Kidney (tissue), 14 donors: Measurements from ENCODE around the gene ANGPTL8. TPM values are rescaled to one million over a fixed set of nuclear protein-coding genes. Genes with fewer than 3 reads are reported as not detected.

Experiments
- DNase-seq, 5 donors: peaks; one replicate each; pipeline ENCODE4 v3.0.0-alpha.2; 2013 to 2020
- FAIRE-seq: peaks from 2 replicates; lab custom pipeline; 2012; peaks lifted over from hg19 to GRCh38; lab: Jason Lieb, UNC
- H3K27ac ChIP-seq, 2 donors: one replicate each; pipeline ENCODE4 v1.7.0; 2013; ENCODE audit warnings: low read depth in 2 of 2, low read length in 2 of 2, inconsistent platforms in 1 of 2
- H3K27me3 ChIP-seq: one replicate; pipeline ENCODE4 v1.7.1; 2013; ENCODE audit warnings: low read length, inconsistent platforms; ENCODE audit not compliant: control insufficient read depth, insufficient read depth
- H3K36me3 ChIP-seq, 3 donors: one replicate each; pipeline versions ENCODE4 v1.7.0 to v1.7.1; 2013; ENCODE audit warnings: low read length in 3 of 3, control low read depth in 1 of 3, inconsistent platforms in 1 of 3; ENCODE audit not compliant: insufficient read depth in 3 of 3, control insufficient read depth in 2 of 3
- H3K4me1 ChIP-seq, 3 donors: one replicate each; pipeline versions ENCODE4 v1.7.0 to v1.7.1; 2013; ENCODE audit warnings: low read length in 3 of 3, inconsistent platforms in 1 of 3, low read depth in 1 of 3; ENCODE audit not compliant: control insufficient read depth in 2 of 3, insufficient read depth in 2 of 3
- H3K4me3 ChIP-seq, 3 donors: one replicate each; pipeline versions ENCODE4 v1.7.0 to v1.8.1; 2013; ENCODE audit warnings: low read length in 3 of 3, control low read depth in 1 of 3, inconsistent platforms in 1 of 3
- H3K9ac ChIP-seq, 3 donors: one replicate each; pipeline versions ENCODE4 v1.7.0 to v1.7.1; 2013; ENCODE audit warnings: low read length in 3 of 3, control low read depth in 1 of 3, inconsistent platforms in 1 of 3
- H3K9me3 ChIP-seq, 3 donors: one replicate each; pipeline versions ENCODE4 v1.7.0 to v1.7.1; 2013; ENCODE audit warnings: low read length in 3 of 3, control low read depth in 1 of 3, inconsistent platforms in 1 of 3; ENCODE audit not compliant: control insufficient read depth in 2 of 3, insufficient read depth in 1 of 3
- intact Hi-C: fragments of 100-400 bp; cut with DNase I; formaldehyde crosslinking; loops from one replicate; pipeline ENCODE4 v1.11.1; 2022
- polyA plus RNA-seq: library from polyadenylated mRNA; stranded (reverse); fragments of 350-450 nt; fragmentation: Illumina TruSeq; extraction: RNeasy Lipid Tissue Mini Kit (QIAGEN cat#74804); gene quantifications from one replicate; pipeline ENCODE4 v1.2.3, GENCODE V29; 2014; ENCODE audit warnings: low read depth, low replicate concordance; ENCODE audit not compliant: insufficient read depth
- total RNA-seq: library from RNA; stranded (reverse); fragmentation: NEBNext Ultra II Directional; extraction: Animal tissue kit (Norgen Biotek cat#: 25700); gene quantifications from one replicate; pipeline ENCODE4 v1.2.1, GENCODE V29; 2021
- TF ChIP-seq, protein P1 (sequence below): IDR thresholded peaks from 3 replicates; pipeline ENCODE4 v1.5.1; 2012; ENCODE audit warnings: mild to moderate bottlenecking, moderate library complexity, borderline replicate concordance; ENCODE audit not compliant: insufficient read depth; ENCODE audit errors: extremely low read depth
- donor health status: control.
- donor health status: control.
- donor health status: control.
- donor health status: control.
- donor health status: control.
- donor health status: DM: yes; HTN: yes; CAD: no.
- donor health status: Normal renal cell carcinoma (clear cell type).

ANGPTL8 gene
- total and polyA plus RNA-seq, 2 donors from 2014 or later: 1.3 to 1.9 TPM

DNA sequence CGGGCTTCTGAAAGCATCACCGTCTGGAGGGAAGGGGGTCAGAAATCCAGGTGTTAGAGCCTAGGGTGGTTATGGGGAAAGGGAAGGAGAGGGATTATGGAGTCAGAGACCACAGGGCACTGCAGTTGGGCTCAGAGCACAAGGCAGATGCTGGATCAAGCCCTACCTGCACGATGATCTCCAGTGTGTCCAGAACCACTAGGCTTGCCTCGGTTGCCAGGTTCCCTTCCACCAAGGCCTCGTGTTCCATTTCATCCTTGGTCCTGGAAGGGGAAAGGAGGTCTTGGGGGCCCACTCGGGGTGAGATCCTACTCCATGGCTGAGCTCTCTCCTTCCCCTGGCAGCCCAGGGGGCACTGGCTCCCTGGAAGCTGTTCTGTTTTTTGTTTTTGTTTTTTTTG, 25.0 kb upstream of the ANGPTL8 start:
- peaks cover 10 to 24% (median 22%) of the 10 kb centered on the region in 3 donors for H3K36me3 ChIP-seq
- H3K4me1 ChIP-seq: no peaks in the 10 kb centered on the region
- intact Hi-C loops: loop anchor here (10.0 kb wide), 1 partner anchor 180 kb away; no protein-coding TSS in a partner anchor
- H3K9me3 ChIP-seq: no peaks in the 10 kb centered on the region
- H3K9ac ChIP-seq: no peak overlapping the region
- DNase-seq (no peak), FAIRE-seq (no peak)
- H3K4me3 ChIP-seq: no peak overlapping the region
- H3K27ac ChIP-seq: no peak overlapping the region
- no peaks in the 10 kb centered on the region for H3K27me3 ChIP-seq
- TF ChIP-seq, protein P1, sequence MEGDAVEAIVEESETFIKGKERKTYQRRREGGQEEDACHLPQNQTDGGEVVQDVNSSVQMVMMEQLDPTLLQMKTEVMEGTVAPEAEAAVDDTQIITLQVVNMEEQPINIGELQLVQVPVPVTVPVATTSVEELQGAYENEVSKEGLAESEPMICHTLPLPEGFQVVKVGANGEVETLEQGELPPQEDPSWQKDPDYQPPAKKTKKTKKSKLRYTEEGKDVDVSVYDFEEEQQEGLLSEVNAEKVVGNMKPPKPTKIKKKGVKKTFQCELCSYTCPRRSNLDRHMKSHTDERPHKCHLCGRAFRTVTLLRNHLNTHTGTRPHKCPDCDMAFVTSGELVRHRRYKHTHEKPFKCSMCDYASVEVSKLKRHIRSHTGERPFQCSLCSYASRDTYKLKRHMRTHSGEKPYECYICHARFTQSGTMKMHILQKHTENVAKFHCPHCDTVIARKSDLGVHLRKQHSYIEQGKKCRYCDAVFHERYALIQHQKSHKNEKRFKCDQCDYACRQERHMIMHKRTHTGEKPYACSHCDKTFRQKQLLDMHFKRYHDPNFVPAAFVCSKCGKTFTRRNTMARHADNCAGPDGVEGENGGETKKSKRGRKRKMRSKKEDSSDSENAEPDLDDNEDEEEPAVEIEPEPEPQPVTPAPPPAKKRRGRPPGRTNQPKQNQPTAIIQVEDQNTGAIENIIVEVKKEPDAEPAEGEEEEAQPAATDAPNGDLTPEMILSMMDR: no peak

DNA sequence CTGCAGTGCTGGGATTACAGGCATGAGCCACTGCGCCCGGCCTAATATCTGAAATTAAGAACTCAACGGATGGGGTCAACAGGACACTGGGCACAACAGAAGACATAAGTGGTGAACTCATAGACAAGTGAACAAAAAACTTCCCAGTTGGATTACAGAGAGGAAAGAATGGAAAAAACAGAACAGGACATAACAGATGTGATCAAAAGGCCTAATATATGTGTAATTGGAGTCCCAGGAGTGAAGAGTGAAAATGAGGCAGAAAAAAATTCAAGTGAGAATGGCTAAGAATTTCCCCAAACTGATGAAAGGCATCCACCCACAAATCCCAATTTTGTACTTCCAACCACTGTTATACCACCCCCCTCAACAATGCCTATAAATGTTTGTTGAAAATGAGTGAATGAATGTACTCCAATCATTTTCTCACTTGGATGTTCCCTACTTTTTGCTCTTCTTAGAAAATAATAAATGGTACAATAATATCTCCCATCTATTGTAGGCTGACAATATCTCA, 18.3 kb upstream of the ANGPTL8 start:
- no peak overlapping the region for H3K9ac ChIP-seq
- no peaks in the 10 kb centered on the region for H3K27me3 ChIP-seq
- no peak for DNase-seq
- no peaks in the 10 kb centered on the region for H3K4me1 ChIP-seq
- intact Hi-C loops: no loop called here
- H3K27ac ChIP-seq: no peak overlapping the region
- FAIRE-seq: no peak
- H3K36me3 ChIP-seq: peaks cover 13 to 22% (median 19%) of the 10 kb centered on the region in 3 donors
- TF ChIP-seq, protein P1: no peak
- no peak overlapping the region for H3K4me3 ChIP-seq
- peaks cover 2 to 10% (median 6%) of the 10 kb centered on the region in 3 donors for H3K9me3 ChIP-seq

- intact Hi-C loops: no loop called here
- DNase-seq (no peak), FAIRE-seq (no peak)
- no peaks in the 10 kb centered on the region for H3K4me1 ChIP-seq
- H3K9me3 ChIP-seq: peaks cover 2 to 10% (median 6%) of the 10 kb centered on the region in 3 donors
- no peaks in the 10 kb centered on the region for H3K27me3 ChIP-seq
- H3K36me3 ChIP-seq: peaks cover 16 to 22% (median 17%) of the 10 kb centered on the region in 3 donors
- TF ChIP-seq, protein P1: no peak
- no peak overlapping the region for H3K4me3 ChIP-seq
- H3K9ac ChIP-seq: no peak overlapping the region
- H3K27ac ChIP-seq: no peak overlapping the region
These were observed 16.2 kb upstream of the ANGPTL8 start for GRCh38 chr19:11223200-11223599.
